Activated CD4-positive, alpha-beta T cell treated with anti-CD3 and anti-CD28 coated beads, Interleukin-2, amount 10 ng/mL, durations not matched to agents 7 days and 5 days (primary cell): ENCODE measurements around the gene COL18A1. TPM values are rescaled to one million over a fixed set of nuclear protein-coding genes. Genes with fewer than 3 reads are reported as not detected.

Source experiments
- CTCF ChIA-PET: fragments of 350-600 bp; sonication (Branson Sonifier 250); formaldehyde crosslinking; loops from one replicate; lab custom pipeline; 2021; ENCODE audit warnings: antibody characterized with exemption; lab: Charles Lee
- POLR2A ChIA-PET: fragments of 350-600 bp; sonication (Branson Sonifier 250); formaldehyde crosslinking; loops from one replicate; lab custom pipeline; 2021; ENCODE audit warnings: antibody characterized with exemption; lab: Charles Lee
- DNase-seq: peaks from one replicate; pipeline ENCODE4 v3.0.0-alpha.2; 2020
- H3K27ac Mint-ChIP-seq: one replicate; pipeline ENCODE4 v1.8.0; 2021; ENCODE audit warnings: mild to moderate bottlenecking, moderate library complexity, mixed read lengths
- H3K27me3 Mint-ChIP-seq: one replicate; pipeline ENCODE4 v1.8.0; 2021; ENCODE audit warnings: mixed read lengths
- H3K36me3 Mint-ChIP-seq: one replicate; pipeline ENCODE4 v1.8.0; 2021; ENCODE audit warnings: low read depth, mixed read lengths
- H3K4me1 Mint-ChIP-seq: one replicate; pipeline ENCODE4 v1.8.0; 2021; ENCODE audit warnings: mixed read lengths
- H3K4me3 Mint-ChIP-seq: one replicate; pipeline ENCODE4 v1.8.0; 2021; ENCODE audit warnings: mild to moderate bottlenecking, moderate library complexity, mixed read lengths
- H3K9me3 Mint-ChIP-seq: one replicate; pipeline ENCODE4 v1.8.0; 2021; ENCODE audit warnings: mixed read lengths
- total RNA-seq, 2 experiments: library from RNA; stranded (reverse); gene quantifications; one replicate each; pipeline ENCODE4 v1.2.3, GENCODE V29; 2021

COL18A1 gene
- total RNA-seq, 2 experiments from 2014 or later: 2.8 to 3.1 TPM

DNA sequence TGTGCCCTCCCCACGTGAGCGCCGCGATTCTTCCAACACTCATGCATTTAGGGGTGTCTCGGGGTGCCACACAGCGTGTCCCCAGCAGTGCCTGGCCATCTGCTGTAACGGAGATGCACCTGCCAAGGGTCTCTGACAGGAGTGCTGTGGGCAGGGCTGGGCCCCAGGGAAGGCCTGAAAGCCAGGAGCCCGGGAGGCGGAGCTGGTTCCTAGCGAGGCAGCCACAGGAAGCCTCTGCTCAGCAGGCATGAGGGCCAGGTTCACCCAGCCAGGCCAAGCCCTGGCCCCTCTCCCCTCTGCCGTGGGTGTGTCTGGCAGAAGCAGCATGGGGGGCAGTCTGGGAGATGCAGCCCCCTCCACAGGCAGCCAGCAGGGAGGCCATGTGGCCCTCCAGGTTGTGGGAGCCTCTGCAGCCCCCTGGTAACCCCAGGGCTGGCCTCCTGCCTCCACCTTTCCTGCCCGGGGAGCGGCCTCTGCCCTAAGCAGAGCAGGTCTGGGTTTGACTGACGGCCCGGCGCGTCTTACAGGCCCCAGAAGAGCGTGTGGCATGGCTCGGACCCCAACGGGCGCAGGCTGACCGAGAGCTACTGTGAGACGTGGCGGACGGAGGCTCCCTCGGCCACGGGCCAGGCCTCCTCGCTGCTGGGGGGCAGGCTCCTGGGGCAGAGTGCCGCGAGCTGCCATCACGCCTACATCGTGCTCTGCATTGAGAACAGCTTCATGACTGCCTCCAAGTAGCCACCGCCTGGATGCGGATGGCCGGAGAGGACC lies 106.9 kb downstream of the COL18A1 start:
- no peak overlapping the region for H3K4me3 Mint-ChIP-seq
- ChIA-PET POLR2A (no interaction called here), CTCF (no interaction called here)
- no peak for DNase-seq
- H3K4me1 Mint-ChIP-seq: peaks cover 4% of the 10 kb centered on the region
- H3K9me3 Mint-ChIP-seq: no peaks in the 10 kb centered on the region
- peak overlapping the region; percentile 62 for H3K27ac Mint-ChIP-seq
- no peaks in the 10 kb centered on the region for H3K27me3 Mint-ChIP-seq
- H3K36me3 Mint-ChIP-seq: peaks cover 8% of the 10 kb centered on the region

- ChIA-PET POLR2A (no interaction called here), CTCF (interaction anchor here (0.5 kb wide), 1 partner anchor 46 kb away, joined by 4 read pairs; no protein-coding TSS in a partner anchor)
- no peak for DNase-seq
- H3K4me1 Mint-ChIP-seq: peaks cover 9% of the 10 kb centered on the region
- no peaks in the 10 kb centered on the region for H3K27me3 Mint-ChIP-seq
- H3K27ac Mint-ChIP-seq: peak overlapping the region; percentile 41
- peaks cover 13% of the 10 kb centered on the region for H3K36me3 Mint-ChIP-seq
- H3K9me3 Mint-ChIP-seq: no peaks in the 10 kb centered on the region
- H3K4me3 Mint-ChIP-seq: no peak overlapping the region
Observed at GRCh38 chr21:45512626-45513002, 107.6 kb downstream of the COL18A1 start.

GRCh38 chr21:45513003-45513717 lies 108.2 kb downstream of the COL18A1 start:
- Mint-ChIP-seq H3K9me3 (peaks cover 4% of the 10 kb centered on the region), H3K4me1 (peaks cover 14% of the 10 kb centered on the region), H3K4me3 (no peak overlapping the region), H3K27ac (no peak overlapping the region), H3K27me3 (no peaks in the 10 kb centered on the region), H3K36me3 (peaks cover 18% of the 10 kb centered on the region)
- POLR2A ChIA-PET: no interaction called here
- no peak for DNase-seq
- CTCF ChIA-PET: interaction anchor here (0.5 kb wide), 1 partner anchor 45 kb away, joined by 4 read pairs; no protein-coding TSS in a partner anchor

DNA sequence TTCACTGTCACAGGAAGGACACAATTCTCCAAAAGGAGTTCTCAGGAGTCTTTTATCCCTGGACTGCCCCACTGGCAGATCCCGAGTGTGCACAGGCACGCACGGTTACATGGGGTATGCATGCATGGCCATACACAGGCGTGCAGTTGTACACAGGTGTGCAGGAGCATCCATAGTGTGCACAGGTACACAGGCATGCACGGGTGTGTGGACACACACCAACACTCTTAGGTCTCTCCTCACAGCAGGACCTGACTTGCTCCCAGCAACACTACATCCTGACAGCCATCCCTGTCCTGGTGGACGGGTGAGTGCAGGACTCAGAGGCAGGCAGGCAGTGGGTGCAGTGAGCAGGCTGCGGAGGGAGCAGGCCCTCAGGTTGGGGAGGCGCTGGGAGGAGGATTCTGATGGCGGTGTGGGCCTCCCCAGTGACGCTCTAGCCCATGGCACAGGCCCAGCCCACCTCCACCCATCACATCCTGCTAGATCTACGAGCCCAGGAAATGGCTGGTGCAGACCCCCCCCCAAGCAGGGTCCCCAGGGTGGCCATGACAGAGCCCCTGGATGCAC lies 108.9 kb downstream of the COL18A1 start:
- POLR2A ChIA-PET: no interaction called here
- DNase-seq: no peak
- peaks cover 25% of the 10 kb centered on the region for H3K36me3 Mint-ChIP-seq
- CTCF ChIA-PET: no interaction called here
- peaks cover 21% of the 10 kb centered on the region for H3K4me1 Mint-ChIP-seq
- peak overlapping the region; percentile 39 for H3K27ac Mint-ChIP-seq
- H3K27me3 Mint-ChIP-seq: no peaks in the 10 kb centered on the region
- H3K9me3 Mint-ChIP-seq: peaks cover 11% of the 10 kb centered on the region
- no peak overlapping the region for H3K4me3 Mint-ChIP-seq

DNA sequence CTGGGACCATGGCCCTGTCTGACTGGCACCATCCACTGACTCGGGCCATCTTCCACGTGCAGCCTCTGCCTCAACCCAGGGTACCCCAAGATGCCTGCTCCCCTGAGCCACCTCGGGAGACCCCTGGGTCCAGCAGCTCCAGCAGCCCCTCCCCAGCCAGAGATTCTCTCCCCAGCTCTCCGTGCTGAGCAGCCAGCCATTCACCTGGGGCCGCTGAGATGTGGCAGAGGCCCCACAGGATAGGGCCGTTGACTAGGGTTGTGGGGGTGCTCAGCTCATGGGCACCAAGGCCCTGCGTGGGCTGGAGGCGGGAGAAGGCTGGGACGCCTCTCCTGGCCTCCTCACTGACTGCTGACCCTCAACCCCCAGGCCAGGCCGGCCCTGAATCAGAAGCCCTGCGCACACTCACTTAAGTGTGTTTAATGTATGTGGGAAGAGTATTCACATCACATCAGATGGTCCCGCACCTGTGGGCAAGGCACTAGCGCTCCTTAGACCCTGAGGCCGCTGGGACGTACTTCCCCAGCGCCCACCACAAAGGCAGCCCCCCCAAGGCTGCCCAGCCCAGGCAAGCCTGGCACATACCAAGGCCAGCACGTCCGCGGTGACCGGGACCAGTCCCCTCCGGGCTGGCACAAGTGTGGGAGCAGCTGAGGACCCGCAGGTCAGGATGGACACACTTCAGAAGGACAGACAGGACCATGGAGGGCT lies 109.5 kb downstream of the COL18A1 start:
- Mint-ChIP-seq H3K27ac (peak overlapping the region; percentile 54), H3K36me3 (peaks cover 31% of the 10 kb centered on the region), H3K4me3 (no peak overlapping the region), H3K9me3 (peaks cover 17% of the 10 kb centered on the region), H3K27me3 (no peaks in the 10 kb centered on the region), H3K4me1 (peaks cover 27% of the 10 kb centered on the region)
- no peak for DNase-seq
- CTCF ChIA-PET: no interaction called here
- POLR2A ChIA-PET: no interaction called here

DNA sequence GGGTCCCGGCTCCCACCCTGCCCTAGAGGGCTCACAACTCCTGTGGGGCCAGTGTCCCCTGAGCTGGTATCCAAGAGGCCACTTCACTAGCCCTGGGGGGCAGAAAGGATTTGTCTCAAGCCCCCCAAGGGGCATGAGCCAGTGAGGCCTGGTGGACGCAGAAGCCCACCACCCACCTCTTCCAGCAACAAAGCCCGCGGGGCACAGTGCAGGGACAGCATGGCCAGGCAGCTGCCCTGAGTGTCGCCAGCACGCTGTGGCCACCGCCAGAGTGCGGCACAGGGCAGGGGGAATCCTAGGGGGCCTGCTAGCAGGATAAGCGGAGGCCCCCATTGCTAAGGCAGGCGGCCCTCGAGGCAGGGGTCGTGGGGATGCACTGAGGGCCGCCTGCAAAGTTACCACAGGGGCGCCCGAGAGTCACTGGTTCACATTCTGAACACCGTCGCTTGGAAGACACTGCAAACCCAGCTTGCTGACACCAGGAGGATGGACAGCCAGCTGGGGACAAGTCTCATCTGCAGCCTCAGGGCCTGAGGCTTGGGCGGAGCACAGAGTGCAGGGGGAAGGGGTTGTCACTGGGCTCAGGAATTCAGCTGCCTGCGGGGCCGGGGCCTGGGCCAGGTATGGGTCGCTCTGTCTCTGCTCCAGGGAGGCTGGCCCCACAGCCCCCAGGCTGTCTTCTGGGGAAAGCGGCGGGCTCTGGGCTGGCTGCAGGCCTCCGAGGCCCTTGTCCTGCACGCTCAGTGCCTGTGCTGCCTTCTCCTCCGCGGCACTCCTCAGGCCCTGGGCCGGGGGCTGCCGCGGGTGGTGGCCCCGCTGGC lies 110.5 kb downstream of the COL18A1 start:
- peaks cover 41% of the 10 kb centered on the region for H3K36me3 Mint-ChIP-seq
- ChIA-PET POLR2A (no interaction called here), CTCF (no interaction called here)
- H3K4me3 Mint-ChIP-seq: no peak overlapping the region
- H3K27me3 Mint-ChIP-seq: no peaks in the 10 kb centered on the region
- peaks cover 28% of the 10 kb centered on the region for H3K4me1 Mint-ChIP-seq
- H3K27ac Mint-ChIP-seq: no peak overlapping the region
- DNase-seq: no peak
- H3K9me3 Mint-ChIP-seq: peaks cover 27% of the 10 kb centered on the region

DNA sequence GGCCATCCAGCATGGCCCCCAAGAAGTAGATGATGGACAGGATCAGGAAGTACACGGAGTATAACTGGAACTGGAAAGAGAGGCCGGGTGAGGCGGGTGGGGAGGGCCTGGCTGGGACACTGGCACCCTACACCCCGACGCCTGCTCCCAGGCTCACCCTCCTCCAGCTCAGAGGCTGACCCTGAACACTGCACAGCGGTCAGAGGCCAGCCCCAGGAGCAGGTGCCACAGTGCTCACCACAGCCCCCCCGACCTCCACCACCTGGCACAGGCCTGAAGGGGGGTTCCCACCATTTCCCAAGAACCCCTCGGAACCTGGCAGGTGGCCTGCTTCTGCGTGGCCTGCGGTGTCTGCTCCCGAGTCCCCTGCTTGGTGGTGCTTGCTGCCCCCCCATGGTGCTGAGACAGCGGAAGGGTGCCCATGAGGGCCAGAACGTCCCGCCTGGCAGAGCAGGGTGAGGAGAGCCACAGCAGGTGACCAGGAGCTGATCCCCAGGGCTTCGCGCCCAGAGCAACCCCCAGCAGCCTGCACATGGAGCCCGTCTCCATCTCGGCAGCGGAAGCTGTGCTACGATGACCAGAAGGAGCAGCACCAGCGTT lies 111.2 kb downstream of the COL18A1 start:
- Mint-ChIP-seq H3K36me3 (peaks cover 48% of the 10 kb centered on the region), H3K9me3 (peaks cover 35% of the 10 kb centered on the region), H3K4me1 (peaks cover 28% of the 10 kb centered on the region), H3K27me3 (no peaks in the 10 kb centered on the region), H3K4me3 (no peak overlapping the region), H3K27ac (no peak overlapping the region)
- ChIA-PET POLR2A (no interaction called here), CTCF (no interaction called here)
- no peak for DNase-seq

DNA sequence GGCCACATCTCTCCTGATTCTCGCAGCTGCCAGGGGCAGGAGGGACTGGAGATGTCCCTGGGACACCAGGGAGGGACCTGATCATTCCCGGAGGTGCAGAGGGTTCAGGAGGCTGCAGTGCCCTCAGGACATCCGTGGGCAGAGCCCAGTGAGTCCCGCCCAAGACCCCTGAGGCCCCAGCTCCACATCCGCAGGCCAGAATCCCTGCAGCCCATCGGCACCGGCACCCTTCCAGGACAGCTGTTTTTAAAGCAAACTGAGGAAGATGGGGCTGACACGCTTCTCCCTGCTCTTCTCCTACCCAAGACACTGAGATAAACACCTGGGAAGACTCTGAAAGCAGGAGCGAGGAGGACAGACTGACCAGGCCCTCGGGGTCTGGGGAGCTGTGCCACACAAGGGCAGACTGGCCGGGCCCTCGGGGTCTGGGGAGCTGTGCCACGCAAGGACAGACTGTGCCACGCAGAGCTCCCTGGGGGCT lies 111.7 kb downstream of the COL18A1 start:
- CTCF ChIA-PET: no interaction called here

GRCh38 chr21:45517249-45518065 lies 112.5 kb downstream of the COL18A1 start:
- Mint-ChIP-seq H3K27ac (peak overlapping the region; percentile 81), H3K4me3 (no peak overlapping the region), H3K36me3 (peaks cover 61% of the 10 kb centered on the region), H3K4me1 (peaks cover 28% of the 10 kb centered on the region), H3K9me3 (peaks cover 43% of the 10 kb centered on the region), H3K27me3 (no peaks in the 10 kb centered on the region)
- ChIA-PET POLR2A (no interaction called here), CTCF (no interaction called here)
- DNase-seq: peak; percentile 19

More for the DNA sequence above, 111.7 kb downstream of the COL18A1 start:
- no peaks in the 10 kb centered on the region for H3K27me3 Mint-ChIP-seq
- POLR2A ChIA-PET: no interaction called here
- DNase-seq: no peak
- peaks cover 39% of the 10 kb centered on the region for H3K9me3 Mint-ChIP-seq
- H3K4me3 Mint-ChIP-seq: no peak overlapping the region
- H3K27ac Mint-ChIP-seq: no peak overlapping the region
- peaks cover 28% of the 10 kb centered on the region for H3K4me1 Mint-ChIP-seq
- peaks cover 54% of the 10 kb centered on the region for H3K36me3 Mint-ChIP-seq

- peak overlapping the region; percentile 81 for H3K27ac Mint-ChIP-seq
- no peak for DNase-seq
- no peaks in the 10 kb centered on the region for H3K27me3 Mint-ChIP-seq
- H3K4me3 Mint-ChIP-seq: no peak overlapping the region
- peaks cover 26% of the 10 kb centered on the region for H3K4me1 Mint-ChIP-seq
- ChIA-PET POLR2A (no interaction called here), CTCF (no interaction called here)
- H3K36me3 Mint-ChIP-seq: peaks cover 71% of the 10 kb centered on the region
- peaks cover 44% of the 10 kb centered on the region for H3K9me3 Mint-ChIP-seq
Observed at GRCh38 chr21:45518742-45519141, 113.8 kb downstream of the COL18A1 start.

DNA sequence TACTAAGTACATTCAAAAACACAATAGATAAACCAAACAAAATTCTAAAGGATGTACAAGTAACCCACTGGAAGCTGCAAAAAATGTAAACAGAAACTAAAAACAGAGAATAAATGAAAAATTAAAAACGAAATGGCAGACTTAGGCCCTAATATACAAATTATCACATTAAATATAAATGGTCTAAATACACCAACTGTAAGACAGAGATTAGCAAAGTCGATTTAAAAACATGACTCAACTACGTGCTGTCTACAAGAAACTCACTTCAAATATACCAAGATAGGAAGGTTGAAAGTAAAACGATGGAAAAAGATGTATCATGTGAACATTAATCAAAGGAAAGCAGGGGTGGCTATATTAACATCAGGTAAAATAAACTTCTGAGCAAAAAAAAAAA lies 114.2 kb downstream of the COL18A1 start:
- no peak for DNase-seq
- H3K36me3 Mint-ChIP-seq: peaks cover 68% of the 10 kb centered on the region
- H3K4me1 Mint-ChIP-seq: peaks cover 24% of the 10 kb centered on the region
- H3K27ac Mint-ChIP-seq: peak overlapping the region; percentile 25
- H3K4me3 Mint-ChIP-seq: no peak overlapping the region
- H3K9me3 Mint-ChIP-seq: peaks cover 44% of the 10 kb centered on the region
- H3K27me3 Mint-ChIP-seq: no peaks in the 10 kb centered on the region
- CTCF ChIA-PET: no interaction called here
- POLR2A ChIA-PET: no interaction called here
